ENCODE results near the gene LYZL2.

The LYZL2 gene

DNA sequence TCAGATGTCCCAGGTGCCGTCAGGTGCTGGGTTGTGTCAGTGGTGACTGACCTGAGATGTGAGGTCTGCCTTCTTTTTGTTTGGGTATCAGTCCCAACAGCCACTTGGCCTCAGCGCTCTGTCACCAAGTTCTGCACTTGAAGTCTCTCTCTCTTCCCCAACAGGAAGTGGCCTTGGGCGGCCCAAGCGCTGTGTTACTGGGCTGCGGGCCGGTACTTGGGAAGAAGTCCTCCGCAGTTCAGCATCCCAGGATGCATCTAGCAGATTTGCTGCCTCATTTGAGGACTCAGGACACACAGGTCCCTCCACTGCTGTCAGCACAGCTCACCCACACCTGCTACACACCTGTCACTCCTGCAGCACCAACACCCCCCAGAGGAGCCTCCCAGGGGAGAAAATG is 40.1 kb downstream of the LYZL2 start:
- FAIRE-seq: no peak

DNA sequence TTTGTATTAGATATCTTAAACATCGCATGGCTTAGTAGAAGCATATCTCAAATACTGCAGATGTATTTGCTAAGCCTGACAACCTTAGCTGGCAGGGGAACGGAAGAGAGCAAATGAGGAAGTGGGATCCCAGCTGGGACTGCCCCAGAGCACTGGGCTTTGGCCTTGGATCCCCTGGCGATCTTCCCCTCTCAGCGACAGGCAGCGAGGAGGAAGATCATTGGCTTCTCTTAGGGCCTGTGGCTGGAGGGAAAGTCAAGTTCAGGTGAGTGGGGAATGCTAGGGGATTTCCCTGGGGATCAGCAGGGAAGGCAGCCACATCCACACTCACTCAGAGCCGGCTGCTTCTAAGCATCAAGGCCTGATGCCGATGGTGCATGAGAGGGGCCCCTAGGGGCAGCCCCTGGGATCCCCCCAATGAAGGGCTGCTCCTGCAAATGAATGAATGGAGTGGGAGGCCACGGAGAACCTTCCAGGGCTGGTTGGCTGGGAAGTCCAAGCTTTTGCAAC is 42.0 kb downstream of the LYZL2 start:
- no peak for FAIRE-seq

GRCh38 chr10:30586828-30587227 is 42.7 kb downstream of the LYZL2 start:
- FAIRE-seq: no peak

DNA sequence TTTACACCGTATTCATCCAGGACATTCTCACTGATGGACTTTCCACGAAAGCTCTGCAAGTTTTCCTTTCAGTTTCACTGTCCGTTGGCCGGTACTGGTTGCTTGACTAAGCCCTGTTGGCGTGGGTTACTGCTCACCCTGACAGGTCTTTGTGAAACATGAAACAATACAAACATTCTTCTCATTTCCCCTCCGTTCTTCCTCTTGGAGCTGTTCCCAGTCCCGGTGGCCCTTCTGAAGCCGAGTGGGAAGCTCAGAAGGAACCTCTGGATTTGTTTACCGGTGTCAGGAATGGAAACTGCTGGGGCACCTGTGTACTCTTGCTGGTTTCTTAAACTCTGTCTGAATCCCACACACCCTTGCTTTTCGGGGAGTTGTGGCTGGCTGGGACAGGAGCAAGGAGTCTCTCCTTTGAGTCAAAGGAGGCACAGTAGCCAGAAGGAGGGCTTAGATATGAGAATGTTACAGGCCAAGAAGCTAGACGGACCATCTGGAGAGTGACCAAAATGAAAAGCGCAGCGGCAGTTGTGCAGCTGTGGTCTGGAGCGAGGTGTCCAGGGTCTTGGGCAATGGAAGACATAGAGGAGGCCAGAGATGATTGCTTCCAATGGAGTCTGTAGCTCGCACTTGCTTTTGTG is 45.7 kb downstream of the LYZL2 start:
- FAIRE-seq: peak; percentile 60

DNA sequence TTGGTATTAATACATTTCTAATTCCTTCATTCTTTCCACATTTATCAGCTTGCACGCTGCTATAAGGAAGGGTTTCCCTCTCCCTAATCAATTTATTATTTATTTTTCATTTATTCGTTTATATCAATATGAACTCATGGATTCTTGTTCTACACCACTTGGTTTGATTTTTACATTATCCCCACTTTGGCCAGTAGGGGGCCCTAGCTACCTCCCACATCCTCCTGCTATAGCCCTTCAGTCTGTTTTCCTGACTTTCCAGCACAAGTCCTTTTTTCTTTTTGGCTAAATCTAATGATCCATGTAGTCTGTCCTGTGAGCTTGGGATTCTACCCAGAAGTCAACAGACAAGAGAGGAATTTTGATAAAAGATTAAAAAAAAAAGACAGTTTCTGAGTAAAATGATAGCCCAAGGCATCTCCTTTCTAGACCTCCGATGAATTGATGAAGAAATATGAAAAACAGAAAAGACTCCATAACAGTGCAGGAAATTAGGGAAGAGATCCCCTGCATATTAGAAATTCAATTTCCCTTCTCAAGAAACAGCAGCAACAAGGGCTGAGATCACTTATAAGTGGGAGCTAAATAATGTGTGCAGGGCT is 47.7 kb downstream of the LYZL2 start:
- FAIRE-seq: no peak

- FAIRE-seq: no peak
These were observed 48.9 kb downstream of the LYZL2 start for GRCh38 chr10:30580676-30581075.

DNA sequence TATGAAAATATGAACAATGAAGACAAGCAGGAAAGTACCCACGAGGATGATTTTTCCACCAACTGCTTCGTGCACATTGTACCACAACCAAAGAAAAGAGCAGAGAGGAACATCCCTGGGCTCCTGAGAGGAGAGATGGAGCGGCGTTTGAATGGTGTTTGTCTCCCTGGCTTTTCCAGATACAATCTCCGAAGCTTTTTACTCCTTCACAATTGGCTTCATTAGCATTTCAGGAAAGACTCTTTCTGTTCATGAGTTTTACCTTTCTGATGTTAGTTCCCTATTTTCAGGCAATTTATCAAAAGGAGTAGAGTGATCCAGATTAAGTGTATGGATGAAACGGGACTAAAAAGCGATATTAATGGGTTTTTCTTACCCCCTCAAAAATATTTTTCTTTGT is 49.3 kb downstream of the LYZL2 start:
- no peak for FAIRE-seq

GRCh38 chr10:30579574-30579973 is 50.0 kb downstream of the LYZL2 start:
- FAIRE-seq: no peak

- no peak for FAIRE-seq
These were observed 52.5 kb downstream of the LYZL2 start for GRCh38 chr10:30577048-30577447.

- no peak for FAIRE-seq
These were observed 52.9 kb downstream of the LYZL2 start for GRCh38 chr10:30576641-30577040.

DNA sequence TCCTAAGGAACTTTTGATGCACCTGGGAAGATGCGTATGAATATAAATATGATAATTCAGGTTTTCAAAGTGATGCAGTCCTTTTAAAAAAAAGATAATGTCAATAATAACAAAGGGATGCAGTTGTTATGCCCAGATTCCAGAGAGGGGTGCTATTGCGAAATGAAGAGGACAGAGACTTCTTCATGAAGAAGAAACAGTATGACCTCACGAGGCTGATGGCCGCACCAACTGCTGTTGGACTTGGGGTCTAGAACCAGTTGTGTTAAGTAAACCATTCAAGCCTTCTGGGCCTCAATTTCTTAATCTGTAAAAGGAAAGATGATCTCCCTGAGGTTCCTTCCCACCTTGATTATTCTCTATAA is 55.1 kb downstream of the LYZL2 start:
- FAIRE-seq: no peak

DNA sequence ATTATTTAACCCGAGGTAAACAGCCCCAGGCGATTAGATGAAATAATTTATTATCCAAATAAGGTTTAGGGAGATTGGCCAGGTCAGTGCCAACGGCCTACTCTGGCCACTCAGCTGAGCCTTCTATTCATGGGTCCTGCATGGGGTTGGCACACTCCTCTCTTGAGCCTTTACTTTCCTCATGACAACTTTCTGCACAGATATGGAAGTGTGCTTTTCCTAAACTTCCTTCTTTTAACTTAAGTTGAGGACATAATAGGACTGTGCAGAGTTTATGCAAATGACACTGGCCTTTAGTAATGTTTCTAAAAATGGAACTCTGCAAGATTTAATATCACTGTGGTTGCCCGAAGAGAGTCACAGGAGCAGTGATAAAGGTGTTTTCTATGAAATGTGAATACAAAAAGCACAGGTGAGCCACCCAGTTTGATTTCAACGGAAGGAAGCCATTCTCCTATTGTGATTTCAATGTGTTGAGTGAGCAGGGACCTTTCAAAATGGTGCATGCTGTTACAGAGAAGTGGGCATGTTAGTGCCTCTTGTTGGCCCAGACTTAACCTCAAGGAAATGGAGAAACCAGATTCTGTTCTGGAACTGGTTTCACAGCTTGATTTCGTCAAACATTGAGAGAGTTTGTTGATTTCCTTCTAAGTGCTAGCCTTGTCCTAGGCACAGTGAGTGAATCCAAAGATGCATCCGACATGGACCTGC is 55.7 kb downstream of the LYZL2 start:
- no peak for FAIRE-seq

- no peak for FAIRE-seq
These were observed 64.1 kb downstream of the LYZL2 start for GRCh38 chr10:30565449-30565848.

DNA sequence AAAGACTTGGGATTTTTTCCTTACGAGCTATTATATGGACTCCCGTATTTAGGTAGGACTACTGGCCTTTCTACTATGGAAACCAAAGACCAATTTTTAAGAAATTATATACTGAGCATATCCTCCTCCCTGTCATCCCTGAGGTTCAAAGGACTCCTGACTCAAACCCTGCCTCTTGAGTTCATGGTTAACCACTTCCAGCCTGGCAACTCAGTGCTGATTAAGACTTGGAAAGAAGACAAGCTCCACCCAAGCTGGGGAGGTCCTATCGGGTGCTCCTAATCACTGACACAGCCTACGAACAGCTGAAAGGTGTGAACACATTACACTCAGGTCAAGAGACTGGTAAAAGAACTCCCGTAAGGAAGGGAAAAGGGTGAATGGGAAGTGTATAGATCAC is 66.8 kb downstream of the LYZL2 start:
- no peak for FAIRE-seq
